Measurements from ENCODE around the gene IL2RG.
A peak's percentile ranks its signal among the peaks of the same experiment; 100 is the strongest.

Gene IL2RG

GRCh38 chrX:71107245-71107644 lies 4.1 kb downstream of the IL2RG start:
- no peak for DNase-seq

GRCh38 chrX:71106427-71106826 lies 5.0 kb downstream of the IL2RG start, which contains the start of gene CXorf65:
Gene CXorf65, minus strand, starts transcription at chrX:71106740. Its CDS starts 184 bp downstream, at chrX:71106556.
- DNase-seq = no peak

- DNase-seq = no peak
These were observed 5.7 kb downstream of the IL2RG start for GRCh38 chrX:71105628-71106027.

GRCh38 chrX:71103110-71103983 lies 8.0 kb downstream of the IL2RG start:
- no peak for DNase-seq

- no peak for DNase-seq
These were observed 9.1 kb downstream of the IL2RG start for GRCh38 chrX:71102292-71102691.

GRCh38 chrX:71100581-71101505 lies 10.5 kb downstream of the IL2RG start:
- no peak for DNase-seq

- no peak for DNase-seq
These were observed 11.6 kb downstream of the IL2RG start for GRCh38 chrX:71099736-71100135.

GRCh38 chrX:71098951-71099506 lies 12.3 kb downstream of the IL2RG start:
- no peak for DNase-seq

GRCh38 chrX:71098302-71098701 lies 13.1 kb downstream of the IL2RG start:
- DNase-seq = no peak

- no peak for DNase-seq
These were observed 14.7 kb downstream of the IL2RG start for GRCh38 chrX:71096760-71097032.

- peak; percentile 27 for DNase-seq
These were observed 15.2 kb downstream of the IL2RG start for GRCh38 chrX:71095981-71096759.

- peak; percentile 61 for DNase-seq
These were observed 15.8 kb downstream of the IL2RG start, which contains the start of gene FOXO4 for GRCh38 chrX:71095555-71095980. Gene FOXO4, plus strand, starts transcription at chrX:71095851. Its CDS starts 678 bp downstream, at chrX:71096529.

- no peak for DNase-seq
These were observed 16.3 kb downstream of the IL2RG start for GRCh38 chrX:71095033-71095432.

GRCh38 chrX:71091263-71091662 lies 20.1 kb downstream of the IL2RG start:
- no peak for DNase-seq

GRCh38 chrX:71085900-71086299 lies 25.5 kb downstream of the IL2RG start:
- no peak for DNase-seq

- no peak for DNase-seq
These were observed 28.6 kb downstream of the IL2RG start for GRCh38 chrX:71082822-71083221.

- DNase-seq = no peak
These were observed 29.2 kb downstream of the IL2RG start for GRCh38 chrX:71082124-71082647.

GRCh38 chrX:71081330-71082123 lies 29.9 kb downstream of the IL2RG start:
- no peak for DNase-seq

GRCh38 chrX:71070531-71070930 lies 40.8 kb downstream of the IL2RG start:
- DNase-seq = no peak

- peak; percentile 85 for DNase-seq
These were observed 43.1 kb downstream of the IL2RG start, which contains the start of gene SNX12 for GRCh38 chrX:71068044-71068918. Gene SNX12, minus strand, starts transcription at chrX:71068334. Its CDS starts 28 bp downstream, at chrX:71068306.

Measured in NCI-H748 treated with DMSO at 0.1 percent for 48 hours (cell line).